ENCODE results near the gene MAPK8. TPM values are rescaled to one million over a fixed set of nuclear protein-coding genes. Genes with fewer than 3 reads are reported as not detected.

MAPK8 gene
- total RNA-seq, 1 donor from 2014 or later: 53.7 TPM

DNA sequence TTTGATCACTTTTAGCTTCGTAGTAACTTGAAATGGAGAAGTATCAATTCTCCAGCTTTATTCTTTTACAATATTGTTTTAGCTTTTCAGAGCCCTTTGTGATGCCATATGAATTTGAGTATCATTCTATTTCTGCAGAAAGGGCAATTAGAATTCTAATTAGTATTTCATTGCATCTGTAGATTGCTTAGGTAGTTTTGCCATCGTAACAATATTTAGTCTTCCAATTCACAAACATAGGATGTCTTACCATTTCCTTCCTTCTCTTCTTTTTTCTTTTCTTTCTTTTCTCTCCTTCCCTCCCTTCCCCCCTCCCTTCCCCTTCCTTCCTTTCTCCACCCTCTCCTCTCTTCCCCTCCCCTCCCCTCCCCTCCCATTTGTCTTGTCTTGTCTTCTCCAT is 105.0 kb downstream of the MAPK8 start:
- no peak for DNase-seq (ENCODE audit: low spot score)
- Mint-ChIP-seq H3K4me1 (ENCODE audit: unreplicated experiment) (no peaks in the 10 kb centered on the region), H3K4me3 (ENCODE audit: unreplicated experiment) (no peak overlapping the region), H3K27me3 (ENCODE audit: unreplicated experiment) (no peaks in the 10 kb centered on the region), H3K9me3 (ENCODE audit: unreplicated experiment) (no peaks in the 10 kb centered on the region), H3K36me3 (ENCODE audit: low read depth, unreplicated experiment) (peaks cover 13% of the 10 kb centered on the region), H3K27ac (ENCODE audit: unreplicated experiment) (no peak overlapping the region)
- TF ChIP-seq, protein P1, sequence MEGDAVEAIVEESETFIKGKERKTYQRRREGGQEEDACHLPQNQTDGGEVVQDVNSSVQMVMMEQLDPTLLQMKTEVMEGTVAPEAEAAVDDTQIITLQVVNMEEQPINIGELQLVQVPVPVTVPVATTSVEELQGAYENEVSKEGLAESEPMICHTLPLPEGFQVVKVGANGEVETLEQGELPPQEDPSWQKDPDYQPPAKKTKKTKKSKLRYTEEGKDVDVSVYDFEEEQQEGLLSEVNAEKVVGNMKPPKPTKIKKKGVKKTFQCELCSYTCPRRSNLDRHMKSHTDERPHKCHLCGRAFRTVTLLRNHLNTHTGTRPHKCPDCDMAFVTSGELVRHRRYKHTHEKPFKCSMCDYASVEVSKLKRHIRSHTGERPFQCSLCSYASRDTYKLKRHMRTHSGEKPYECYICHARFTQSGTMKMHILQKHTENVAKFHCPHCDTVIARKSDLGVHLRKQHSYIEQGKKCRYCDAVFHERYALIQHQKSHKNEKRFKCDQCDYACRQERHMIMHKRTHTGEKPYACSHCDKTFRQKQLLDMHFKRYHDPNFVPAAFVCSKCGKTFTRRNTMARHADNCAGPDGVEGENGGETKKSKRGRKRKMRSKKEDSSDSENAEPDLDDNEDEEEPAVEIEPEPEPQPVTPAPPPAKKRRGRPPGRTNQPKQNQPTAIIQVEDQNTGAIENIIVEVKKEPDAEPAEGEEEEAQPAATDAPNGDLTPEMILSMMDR (IDR thresholded peaks at IDR 0.05; ENCODE audit: unreplicated experiment): no peak

DNA sequence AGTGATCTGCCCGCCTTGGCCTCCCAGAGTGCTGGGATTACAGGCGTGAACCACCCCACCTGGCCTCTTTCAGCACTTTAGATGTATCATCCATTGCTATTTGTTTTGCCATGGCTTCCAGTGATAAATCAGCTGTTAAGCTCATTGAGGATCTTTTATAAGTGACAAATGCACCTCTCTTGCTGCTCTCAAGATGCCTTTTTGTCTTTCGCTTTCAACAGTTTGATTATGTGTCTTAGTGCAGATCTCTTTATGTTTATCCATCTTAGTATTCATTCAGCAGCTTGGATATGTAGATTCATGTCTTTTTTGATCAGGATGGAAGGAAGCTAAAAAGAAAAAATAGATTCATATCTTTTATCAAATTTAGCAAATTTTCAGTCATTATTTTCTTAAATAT is 105.6 kb downstream of the MAPK8 start:
- Mint-ChIP-seq H3K4me1 (ENCODE audit: unreplicated experiment) (no peaks in the 10 kb centered on the region), H3K36me3 (ENCODE audit: low read depth, unreplicated experiment) (peaks cover 13% of the 10 kb centered on the region), H3K9me3 (ENCODE audit: unreplicated experiment) (no peaks in the 10 kb centered on the region), H3K4me3 (ENCODE audit: unreplicated experiment) (no peak overlapping the region), H3K27me3 (ENCODE audit: unreplicated experiment) (no peaks in the 10 kb centered on the region), H3K27ac (ENCODE audit: unreplicated experiment) (no peak overlapping the region)
- TF ChIP-seq, protein P1 (IDR thresholded peaks at IDR 0.05; ENCODE audit: unreplicated experiment): no peak
- no peak for DNase-seq (ENCODE audit: low spot score)

DNA sequence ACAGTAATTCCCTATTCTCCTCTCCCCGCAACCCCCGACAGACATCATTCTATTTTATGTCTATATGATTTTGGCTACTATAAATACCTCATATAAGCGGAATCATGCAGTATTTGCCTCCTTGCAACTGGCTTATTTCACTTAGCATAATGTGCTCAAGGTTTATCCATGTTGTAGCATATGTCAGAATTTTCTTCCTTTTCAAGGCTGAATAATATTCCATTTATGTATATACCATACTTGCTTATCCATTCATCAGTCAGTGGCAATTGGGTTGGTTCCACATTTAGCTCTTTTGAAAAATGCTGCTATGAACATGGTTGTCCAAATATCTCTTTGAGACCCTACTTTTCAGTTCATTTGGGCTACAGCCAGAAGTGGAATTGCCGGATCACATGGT is 106.5 kb downstream of the MAPK8 start:
- no peak overlapping the region for H3K27ac Mint-ChIP-seq (ENCODE audit: unreplicated experiment)
- H3K27me3 Mint-ChIP-seq (ENCODE audit: unreplicated experiment): no peaks in the 10 kb centered on the region
- H3K36me3 Mint-ChIP-seq (ENCODE audit: low read depth, unreplicated experiment): peaks cover 13% of the 10 kb centered on the region
- TF ChIP-seq, protein P1 (IDR thresholded peaks at IDR 0.05; ENCODE audit: unreplicated experiment): no peak
- DNase-seq (ENCODE audit: low spot score): no peak
- no peaks in the 10 kb centered on the region for H3K4me1 Mint-ChIP-seq (ENCODE audit: unreplicated experiment)
- H3K4me3 Mint-ChIP-seq (ENCODE audit: unreplicated experiment): no peak overlapping the region
- H3K9me3 Mint-ChIP-seq (ENCODE audit: unreplicated experiment): no peaks in the 10 kb centered on the region

DNA sequence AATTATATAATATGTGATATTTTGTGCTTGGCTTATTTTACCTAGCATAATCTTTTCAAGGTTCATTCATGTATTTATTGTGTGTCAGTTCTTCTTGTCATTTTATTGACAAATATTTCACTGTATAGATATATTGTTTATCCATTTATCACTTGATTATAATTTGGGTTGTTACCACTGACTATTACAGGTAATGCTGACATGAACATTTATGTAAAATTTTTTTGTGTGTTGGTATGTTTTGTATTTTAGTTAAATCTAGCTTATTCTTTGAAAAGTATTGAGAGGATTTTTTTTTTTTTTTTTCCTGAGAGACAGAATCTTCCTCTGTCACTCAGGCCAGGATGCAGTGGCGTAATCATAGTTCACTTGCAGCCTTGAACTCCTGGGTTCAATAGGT is 107.7 kb downstream of the MAPK8 start:
- DNase-seq (ENCODE audit: low spot score): no peak
- Mint-ChIP-seq H3K4me1 (ENCODE audit: unreplicated experiment) (peaks cover 4% of the 10 kb centered on the region), H3K36me3 (ENCODE audit: low read depth, unreplicated experiment) (peaks cover 13% of the 10 kb centered on the region), H3K4me3 (ENCODE audit: unreplicated experiment) (no peak overlapping the region), H3K27ac (ENCODE audit: unreplicated experiment) (no peak overlapping the region), H3K9me3 (ENCODE audit: unreplicated experiment) (no peaks in the 10 kb centered on the region), H3K27me3 (ENCODE audit: unreplicated experiment) (no peaks in the 10 kb centered on the region)
- TF ChIP-seq, protein P1 (IDR thresholded peaks at IDR 0.05; ENCODE audit: unreplicated experiment): no peak

DNA sequence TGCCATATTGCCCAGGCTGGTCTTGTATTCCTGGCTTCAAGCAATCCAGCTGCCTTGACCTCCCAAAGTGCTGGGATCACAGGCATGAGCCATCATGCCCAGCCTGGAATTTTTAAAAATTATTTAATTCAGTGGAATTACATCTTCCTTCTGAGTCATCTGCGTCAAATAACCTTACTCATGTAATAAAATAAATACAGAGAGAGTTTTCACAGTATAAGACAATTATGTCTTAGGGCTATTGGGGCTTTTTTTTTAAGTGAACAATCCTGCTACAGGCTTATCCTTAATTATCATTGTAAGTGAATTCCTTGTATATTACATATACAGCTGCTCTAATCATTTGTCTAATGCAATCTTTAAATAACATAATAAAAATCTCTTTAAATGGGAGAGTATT is 108.3 kb downstream of the MAPK8 start:
- TF ChIP-seq, protein P1 (IDR thresholded peaks at IDR 0.05; ENCODE audit: unreplicated experiment): no peak
- no peak for DNase-seq (ENCODE audit: low spot score)
- peaks cover 13% of the 10 kb centered on the region for H3K36me3 Mint-ChIP-seq (ENCODE audit: low read depth, unreplicated experiment)
- H3K9me3 Mint-ChIP-seq (ENCODE audit: unreplicated experiment): no peaks in the 10 kb centered on the region
- H3K4me3 Mint-ChIP-seq (ENCODE audit: unreplicated experiment): no peak overlapping the region
- no peak overlapping the region for H3K27ac Mint-ChIP-seq (ENCODE audit: unreplicated experiment)
- peaks cover 4% of the 10 kb centered on the region for H3K4me1 Mint-ChIP-seq (ENCODE audit: unreplicated experiment)
- H3K27me3 Mint-ChIP-seq (ENCODE audit: unreplicated experiment): no peaks in the 10 kb centered on the region

Data from endothelial cell (in vitro differentiated cells).